ENCODE measurements around the gene EYA3.

The EYA3 gene

GRCh38 chr1:27967106-27967883 is 121.1 kb downstream of the EYA3 start:
- no peak for FAIRE-seq

GRCh38 chr1:27966402-27967105 is 121.9 kb downstream of the EYA3 start:
- no peak for FAIRE-seq

- no peak for FAIRE-seq
Observed at GRCh38 chr1:27963393-27963792, 125.0 kb downstream of the EYA3 start.

GRCh38 chr1:27961646-27962221 is 126.7 kb downstream of the EYA3 start:
- no peak for FAIRE-seq

- FAIRE-seq = no peak
Observed at GRCh38 chr1:27960762-27961645, 127.4 kb downstream of the EYA3 start.

GRCh38 chr1:27959792-27960603 is 128.4 kb downstream of the EYA3 start, which contains the start of gene XKR8:
XKR8 (plus strand) TSS chr1:27959973; CDS start chr1:27960070, 97 bp downstream.
- FAIRE-seq = no peak

- FAIRE-seq = no peak
Observed at GRCh38 chr1:27958513-27958912, 129.9 kb downstream of the EYA3 start.

- no peak for FAIRE-seq
Observed at GRCh38 chr1:27957655-27958054, 130.8 kb downstream of the EYA3 start.

- FAIRE-seq = no peak
Observed at GRCh38 chr1:27956761-27957160, 131.6 kb downstream of the EYA3 start.

- FAIRE-seq = no peak
Observed at GRCh38 chr1:27955076-27955475, 133.3 kb downstream of the EYA3 start.

GRCh38 chr1:27954186-27954585 is 134.2 kb downstream of the EYA3 start:
- no peak for FAIRE-seq

- FAIRE-seq = no peak
Observed at GRCh38 chr1:27952147-27952546, 136.3 kb downstream of the EYA3 start.

- FAIRE-seq = no peak
Observed at GRCh38 chr1:27951396-27951795, 137.0 kb downstream of the EYA3 start.

GRCh38 chr1:27949027-27949426 is 139.4 kb downstream of the EYA3 start:
- no peak for FAIRE-seq

GRCh38 chr1:27945020-27945419 is 143.4 kb downstream of the EYA3 start:
- no peak for FAIRE-seq

- no peak for FAIRE-seq
Observed at GRCh38 chr1:27941671-27942540, 146.5 kb downstream of the EYA3 start.

GRCh38 chr1:27940870-27941560 is 147.4 kb downstream of the EYA3 start:
- no peak for FAIRE-seq

- FAIRE-seq = no peak
Observed at GRCh38 chr1:27940297-27940696, 148.1 kb downstream of the EYA3 start.

- FAIRE-seq = no peak
Observed at GRCh38 chr1:27938488-27938887, 149.9 kb downstream of the EYA3 start.

GRCh38 chr1:27937524-27937836 is 150.9 kb downstream of the EYA3 start:
- no peak for FAIRE-seq

- no peak for FAIRE-seq
Observed at GRCh38 chr1:27936370-27936769, 152.0 kb downstream of the EYA3 start.
